Femur (tissue), 1 donor: ENCODE data around the gene FBXL4.
A peak's percentile ranks its signal among the peaks of the same experiment; 100 is the strongest.
"Not testable (repeated sequence)": the region's sequence is repeated elsewhere in the genome, so short reads cannot be mapped to it uniquely, and the experiment has no call there.

Experiments used
- DNase-seq: peaks from one replicate; pipeline ENCODE4 v3.0.0-alpha.2; 2017

The FBXL4 gene

DNA sequence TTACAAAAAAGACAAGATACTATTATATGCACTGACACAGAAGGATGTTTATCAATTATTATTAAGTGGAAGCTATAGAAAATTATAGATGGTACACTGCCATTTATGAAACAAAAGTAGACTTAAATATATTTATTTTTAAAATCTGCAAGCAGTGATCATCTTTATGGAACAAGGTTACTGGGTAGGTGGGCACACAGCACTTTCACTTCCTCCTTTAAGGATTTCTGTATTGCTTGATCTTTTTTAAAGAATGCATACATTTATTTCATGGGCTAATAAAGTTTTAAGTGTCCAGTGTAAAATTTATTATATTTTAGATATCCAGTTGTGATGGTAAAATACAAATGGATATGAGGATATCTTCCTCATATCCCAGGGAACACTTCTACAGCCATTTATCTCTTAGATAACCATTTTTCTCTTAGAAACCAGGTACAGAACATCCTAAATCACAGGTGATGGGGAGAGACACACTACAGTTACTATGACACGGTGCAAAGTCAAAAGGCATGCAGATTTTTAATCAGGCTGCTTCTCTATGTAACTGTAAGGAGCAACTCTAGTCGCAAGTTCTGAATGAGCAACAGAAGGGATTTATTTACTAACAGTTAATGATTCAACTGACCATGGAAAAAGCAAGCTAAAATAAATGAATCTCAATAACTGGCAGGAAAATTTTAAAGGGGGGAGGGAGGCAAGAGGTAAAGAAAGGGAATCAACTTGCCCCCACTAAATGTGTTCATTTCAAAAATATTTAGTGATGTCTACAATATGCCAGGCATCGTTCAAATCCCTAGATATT, 2.2 kb downstream of the FBXL4 start:
- no peak for DNase-seq

DNA sequence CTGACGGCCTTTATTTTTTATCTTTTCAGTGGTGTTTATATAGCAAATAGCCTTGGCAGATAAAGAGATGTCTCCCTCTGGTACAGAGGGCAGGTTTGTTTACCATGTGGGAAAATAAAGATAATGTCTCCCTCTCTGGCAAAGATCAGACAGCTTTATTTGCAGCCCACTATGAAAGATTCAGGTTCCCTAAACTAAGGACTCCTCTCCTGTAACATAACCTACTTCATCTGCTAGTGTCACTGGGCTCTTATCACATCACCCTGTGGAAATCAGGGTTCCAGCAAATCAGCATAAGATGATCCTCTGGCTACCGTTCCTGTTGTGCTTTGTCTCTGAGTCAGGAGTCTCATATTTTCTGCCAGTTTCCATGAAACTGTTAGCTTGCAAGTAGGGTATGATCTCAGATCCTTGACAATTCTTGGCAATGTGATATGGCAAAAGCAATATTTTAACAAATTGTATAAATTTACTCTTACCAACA, 3.1 kb downstream of the FBXL4 start:
- no peak for DNase-seq

DNA sequence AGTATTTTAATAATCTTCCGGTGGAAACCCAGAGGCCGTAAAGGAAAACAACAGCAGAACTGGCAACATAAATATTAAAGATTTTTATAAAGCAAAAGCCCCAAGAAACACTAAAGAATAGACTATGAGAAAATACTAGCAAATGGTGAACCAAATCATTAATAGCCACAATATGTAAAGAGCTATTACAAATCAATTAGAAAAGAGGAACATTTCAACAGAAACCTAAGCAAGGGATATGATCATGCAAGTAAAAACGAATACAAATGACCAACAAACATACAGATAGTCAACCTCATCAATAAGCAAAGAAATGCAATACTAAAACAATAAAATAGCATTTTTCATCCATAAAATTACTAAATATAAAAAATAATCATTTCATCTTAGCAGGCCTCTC, 3.6 kb downstream of the FBXL4 start:
- DNase-seq = no peak

DNA sequence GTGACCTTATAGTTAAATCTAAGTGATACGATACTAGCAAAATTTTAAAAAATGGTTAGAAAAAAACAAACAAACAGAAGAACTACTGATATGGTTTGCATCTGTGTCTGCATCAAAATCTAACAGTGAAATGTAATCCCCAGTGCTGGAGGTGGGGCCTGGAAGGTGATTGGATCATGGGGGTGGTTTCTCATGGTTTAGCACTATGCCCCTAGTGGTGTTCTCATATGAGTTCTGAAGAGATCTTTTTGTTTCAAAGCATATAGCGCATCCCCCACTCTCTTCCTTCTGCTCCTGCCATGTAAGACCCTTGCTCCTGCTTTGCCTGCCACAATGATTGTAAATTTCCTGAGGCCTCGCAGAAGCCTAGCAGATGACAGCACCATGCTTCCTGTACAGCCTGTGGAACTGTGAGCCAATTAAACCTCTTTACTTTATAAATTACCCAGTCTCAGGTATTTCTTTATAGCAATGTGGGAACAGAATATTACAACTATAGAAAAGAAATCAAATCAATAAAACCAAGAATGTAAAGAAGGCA, 5.4 kb downstream of the FBXL4 start:
- no peak for DNase-seq

DNA sequence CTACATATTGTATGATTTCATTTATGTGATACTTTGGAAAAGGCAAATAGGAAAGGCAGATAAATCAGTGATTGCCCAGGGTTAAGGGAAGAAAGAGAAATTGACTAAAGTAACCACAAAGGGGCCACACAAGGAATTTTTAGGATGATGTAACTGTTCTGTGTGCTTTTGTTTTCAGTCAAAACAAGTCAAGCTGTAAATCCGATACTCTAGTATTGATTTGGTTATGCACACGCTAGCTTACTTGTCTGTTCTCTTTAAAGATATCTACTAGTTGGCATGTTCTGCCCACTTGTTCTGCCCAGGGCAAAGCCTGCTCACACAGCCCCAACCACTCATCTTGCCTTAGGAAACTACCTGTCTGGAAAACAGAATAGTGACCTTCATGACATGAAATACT, 6.4 kb downstream of the FBXL4 start:
- no peak for DNase-seq

DNA sequence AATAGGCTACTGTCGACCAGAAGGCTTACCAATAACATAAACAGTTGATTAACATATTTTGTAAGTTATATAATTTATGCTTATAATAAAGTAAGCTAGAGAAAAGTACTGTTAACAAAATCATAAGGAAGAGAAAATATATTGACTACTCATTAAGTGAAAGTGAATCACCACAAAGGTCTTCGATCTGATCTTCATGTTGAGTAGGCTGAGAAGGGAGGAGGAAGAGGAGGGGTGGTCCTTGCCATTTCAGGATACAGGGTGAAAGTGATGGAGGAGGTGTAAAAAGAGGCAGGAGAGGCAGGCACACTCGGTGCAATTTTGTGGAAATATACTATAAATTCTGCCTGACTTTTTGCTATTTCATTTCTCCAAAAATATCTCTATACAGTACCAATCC, 10.4 kb downstream of the FBXL4 start:
- no peak for DNase-seq

DNA sequence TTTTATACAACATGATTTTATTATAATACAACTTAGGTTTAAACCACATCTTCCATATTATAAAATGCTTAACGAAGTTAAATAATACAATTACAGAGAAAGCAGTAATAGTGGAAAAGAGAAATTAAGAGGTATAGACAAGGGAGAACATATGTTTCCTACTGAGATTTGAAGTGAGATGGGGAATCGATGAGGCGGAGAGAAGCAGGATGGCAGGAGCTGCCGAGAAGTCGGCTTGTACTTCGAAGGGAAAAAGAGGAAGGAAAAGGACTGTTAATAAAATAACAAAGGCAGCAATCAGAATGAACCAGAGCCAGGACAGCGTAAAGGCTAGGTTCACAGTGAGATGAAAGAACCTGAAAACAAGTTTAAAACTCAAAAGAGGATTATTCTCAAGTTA, 15.4 kb downstream of the FBXL4 start:
- DNase-seq = no peak

DNA sequence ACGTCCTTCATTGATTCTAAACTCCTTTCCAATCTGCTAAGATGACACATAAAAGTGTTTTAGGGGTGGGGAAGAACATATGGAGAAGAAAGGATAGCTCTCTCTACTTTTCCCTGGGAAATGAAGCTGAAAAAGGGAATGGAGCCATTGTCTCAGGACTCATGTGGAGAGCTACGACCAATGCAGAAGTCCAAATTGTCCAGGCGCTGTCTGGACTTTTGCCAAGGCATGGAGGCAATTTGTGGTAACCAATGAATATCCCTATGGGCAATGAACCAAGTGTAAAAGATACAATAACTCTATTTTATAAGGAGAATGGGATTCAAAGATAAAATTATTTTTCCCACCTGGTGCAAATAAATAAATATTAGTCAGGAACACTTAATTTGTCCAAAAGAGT, 16.1 kb downstream of the FBXL4 start:
- no peak for DNase-seq

DNA sequence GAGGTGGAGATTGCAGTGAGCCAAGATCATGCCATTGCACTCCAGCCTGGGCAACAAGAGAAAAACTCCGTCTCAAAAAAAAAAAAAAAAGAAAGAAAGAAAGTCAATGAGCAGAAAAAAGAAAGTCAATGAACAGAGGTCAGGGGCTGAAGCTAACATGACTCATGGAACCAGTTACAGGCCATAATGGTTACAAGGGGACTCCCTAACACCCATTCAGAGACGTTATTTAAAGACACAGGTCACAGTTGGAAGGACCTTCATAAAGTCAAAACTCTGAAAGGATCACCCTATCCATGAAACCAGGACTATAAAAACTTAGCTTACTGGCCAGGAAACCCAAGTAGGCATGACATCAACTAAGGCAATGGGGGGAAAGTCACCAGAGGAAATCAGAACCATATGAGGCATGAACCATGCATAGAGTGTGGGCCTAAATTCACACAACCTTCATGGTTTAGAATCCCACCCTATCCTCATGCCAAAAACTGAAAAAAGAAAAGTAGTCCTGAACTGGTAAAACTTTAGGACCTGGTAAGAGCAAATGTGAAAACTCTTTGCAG, 18.2 kb downstream of the FBXL4 start:
- DNase-seq = no peak

DNA sequence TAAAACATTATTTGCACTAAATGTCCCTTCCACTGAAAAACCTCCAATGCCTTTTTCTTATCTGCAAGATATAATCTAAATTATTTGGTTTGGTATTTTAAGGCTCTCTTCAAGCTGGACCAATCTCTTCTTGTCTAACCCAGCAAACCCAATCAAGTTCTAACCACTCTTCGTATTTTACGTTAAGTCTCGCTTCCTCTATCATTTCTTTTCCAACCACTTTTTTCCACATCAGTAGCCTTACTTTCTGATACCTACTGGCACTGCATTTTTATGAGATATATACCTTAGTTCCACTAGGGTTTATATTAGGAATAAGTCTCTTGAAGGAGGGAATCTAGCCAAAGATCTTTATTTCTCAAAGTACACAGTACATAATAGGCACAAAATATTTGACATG, 19.1 kb downstream of the FBXL4 start:
- DNase-seq = no peak

DNA sequence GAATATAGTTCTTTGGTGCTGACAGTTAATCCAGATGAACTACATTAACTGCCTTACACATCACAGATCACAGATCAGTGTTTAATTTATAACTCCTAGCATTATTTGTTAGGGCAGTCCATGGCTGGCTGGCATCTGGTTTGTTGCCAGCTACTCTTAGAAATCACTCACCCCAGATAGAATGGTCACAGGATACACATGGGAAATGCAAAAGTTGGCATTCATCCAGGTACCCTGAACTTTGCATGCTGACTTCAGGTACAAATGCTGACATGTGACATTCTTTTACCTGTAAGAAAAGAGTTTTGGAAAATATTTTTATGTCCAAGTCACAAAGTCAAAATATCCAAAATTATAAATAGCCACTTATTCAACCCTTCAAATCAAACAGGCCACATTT, 20.2 kb downstream of the FBXL4 start:
- DNase-seq = no peak

DNA sequence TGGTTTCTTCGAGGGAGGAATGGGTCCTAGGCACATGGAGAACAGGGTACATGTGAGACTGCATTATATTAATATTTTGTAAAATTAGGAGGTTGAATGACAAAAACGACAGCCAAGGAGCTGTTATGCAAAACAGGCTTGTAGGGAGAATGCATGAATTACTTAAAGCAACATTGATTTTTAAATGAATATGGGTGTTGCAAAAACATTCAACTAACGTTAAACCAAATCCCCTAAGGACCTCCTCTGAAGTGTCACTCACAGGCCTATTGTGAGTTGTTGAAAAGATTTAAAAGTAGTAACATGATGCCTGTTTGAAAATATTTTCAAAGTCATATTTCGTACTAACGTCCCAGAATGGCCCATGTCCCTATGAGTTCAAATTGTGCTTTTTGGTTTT, 21.9 kb downstream of the FBXL4 start:
- DNase-seq = no peak

DNA sequence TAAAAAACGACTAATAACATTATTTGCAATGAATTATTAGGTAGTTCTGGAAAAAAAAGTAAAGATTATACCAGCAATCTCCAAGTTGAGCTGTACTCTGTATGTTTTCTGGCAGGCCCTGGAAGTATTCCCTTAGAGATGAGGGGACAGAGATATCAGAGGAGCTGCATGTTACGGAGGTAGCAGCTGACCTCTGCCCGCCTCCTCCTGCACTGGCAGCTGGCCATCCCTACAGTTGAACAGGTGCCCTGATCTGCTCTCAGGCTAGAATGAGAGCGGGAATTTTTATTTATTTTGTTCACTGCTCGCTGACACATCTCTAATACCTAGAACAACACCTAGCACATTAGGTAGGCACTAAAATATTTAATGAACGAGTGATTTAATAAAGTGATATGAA, 23.1 kb downstream of the FBXL4 start:
- peak; percentile 38 for DNase-seq

DNA sequence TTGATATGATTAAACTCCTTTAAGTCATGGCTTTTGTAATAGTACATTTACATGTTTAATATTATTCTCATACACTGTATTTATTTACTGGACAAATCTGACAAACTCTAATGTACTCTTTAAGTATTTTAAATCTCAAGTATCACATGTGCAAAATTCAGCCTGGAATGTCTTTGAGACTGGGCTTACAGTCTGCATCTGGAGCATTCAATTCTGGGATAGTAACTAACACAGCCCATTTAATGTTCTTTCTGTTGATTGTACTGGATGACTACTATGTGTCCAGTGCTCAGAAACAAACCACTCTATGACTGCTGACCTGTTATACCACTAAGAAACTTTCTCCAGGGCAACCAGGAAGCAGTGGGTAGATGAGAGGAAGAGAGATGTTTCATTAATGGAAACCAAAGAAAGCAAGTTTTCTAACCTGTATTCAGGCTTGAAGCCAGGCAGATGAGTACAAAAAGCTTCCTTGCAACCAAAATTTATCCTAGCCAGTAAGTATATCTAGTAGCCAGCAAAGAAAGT, 26.8 kb downstream of the FBXL4 start:
- no peak for DNase-seq

DNA sequence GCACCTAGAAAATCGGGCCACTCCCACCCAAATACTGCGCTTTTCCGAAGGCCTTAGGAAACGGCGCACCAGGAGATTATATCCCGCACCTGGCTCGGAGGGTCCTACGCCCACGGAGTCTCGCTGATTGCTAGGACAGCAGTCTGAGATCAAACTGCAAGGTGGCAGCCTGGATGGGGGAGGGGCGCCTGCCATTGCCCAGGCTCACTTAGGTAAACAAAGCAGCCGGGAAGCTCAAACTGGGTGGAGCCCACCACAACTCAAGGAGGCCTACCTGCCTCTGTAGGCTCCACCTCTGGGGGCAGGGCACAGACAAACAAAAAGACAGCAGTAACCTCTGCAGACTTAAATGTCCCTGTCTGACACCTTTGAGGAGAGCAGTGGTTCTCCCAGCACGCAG, 36.8 kb downstream of the FBXL4 start:
- not testable (repeated sequence) for DNase-seq

DNA sequence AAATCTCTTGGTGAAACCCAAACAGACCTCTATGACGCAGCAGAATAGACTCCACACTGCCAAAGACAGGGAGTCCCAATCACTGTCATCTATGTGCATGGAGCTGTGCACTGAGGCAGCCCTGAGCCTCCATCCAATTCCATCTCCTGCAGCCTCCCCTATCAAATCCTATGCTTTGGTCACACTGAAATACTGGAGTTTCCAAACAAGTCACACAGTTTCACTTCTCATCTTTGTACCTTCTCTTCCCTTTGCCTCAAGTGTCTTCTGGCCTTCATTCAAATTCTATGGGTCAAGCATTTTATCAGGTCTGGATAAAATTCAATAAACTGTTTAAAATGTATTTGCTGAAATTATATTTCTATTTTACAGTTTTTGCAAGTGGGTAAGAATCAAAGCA, 38.5 kb downstream of the FBXL4 start:
- no peak for DNase-seq

DNA sequence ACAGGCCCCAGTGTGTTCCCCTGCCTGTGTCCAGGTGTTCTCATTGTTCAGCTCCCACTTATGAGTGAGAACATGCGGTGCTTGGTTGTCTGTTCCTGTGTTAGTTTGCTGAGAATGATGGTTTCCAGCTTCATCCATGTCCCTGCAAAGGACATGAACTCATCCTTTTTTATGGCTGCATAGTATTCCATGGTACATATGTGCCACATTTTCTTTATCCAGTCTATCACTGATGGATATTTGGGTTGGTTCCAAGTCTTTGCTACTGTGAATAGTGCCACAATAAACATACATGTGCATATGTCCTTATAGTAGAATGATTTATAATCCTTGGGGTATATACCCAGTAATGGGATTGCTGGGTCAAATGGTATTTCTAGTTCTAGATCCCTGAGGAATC, 41.4 kb downstream of the FBXL4 start:
- not testable (repeated sequence) for DNase-seq

DNA sequence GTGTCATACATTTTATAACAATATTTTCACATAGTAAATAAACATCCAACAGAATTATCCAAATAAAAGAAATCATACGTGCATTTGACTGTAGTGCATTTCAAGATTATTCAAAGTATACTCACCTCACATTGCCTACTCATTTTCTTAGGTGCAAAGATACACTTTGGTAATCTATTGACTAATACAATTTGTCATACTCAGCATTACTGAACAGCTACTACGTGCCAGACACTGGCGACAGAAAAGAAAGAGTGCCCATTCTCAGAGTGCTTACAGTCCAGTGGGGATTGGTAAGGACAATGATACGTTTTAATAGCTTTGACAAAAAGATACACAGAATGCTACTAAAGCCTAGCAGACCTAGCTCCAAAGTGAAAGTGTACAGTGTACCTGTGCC, 42.0 kb downstream of the FBXL4 start:
- no peak for DNase-seq

DNA sequence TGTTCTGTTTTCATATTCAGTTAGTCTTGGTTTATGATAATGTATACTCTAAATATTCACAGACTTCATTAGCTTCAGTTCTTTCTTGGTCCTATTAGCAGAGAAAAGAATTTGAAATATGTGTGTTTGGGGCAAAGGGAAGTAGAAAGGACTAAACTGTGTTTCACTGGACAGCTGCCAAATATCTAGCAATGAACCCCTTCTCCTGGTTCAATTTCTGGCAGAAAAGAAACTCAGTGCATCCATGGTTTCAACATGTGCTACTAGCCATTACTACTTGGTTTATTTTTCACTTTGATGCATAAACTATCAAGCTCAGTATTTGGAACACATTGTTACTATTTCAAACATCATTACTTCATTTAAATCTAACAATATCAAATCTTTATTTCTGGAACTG, 43.6 kb downstream of the FBXL4 start:
- no peak for DNase-seq

DNA sequence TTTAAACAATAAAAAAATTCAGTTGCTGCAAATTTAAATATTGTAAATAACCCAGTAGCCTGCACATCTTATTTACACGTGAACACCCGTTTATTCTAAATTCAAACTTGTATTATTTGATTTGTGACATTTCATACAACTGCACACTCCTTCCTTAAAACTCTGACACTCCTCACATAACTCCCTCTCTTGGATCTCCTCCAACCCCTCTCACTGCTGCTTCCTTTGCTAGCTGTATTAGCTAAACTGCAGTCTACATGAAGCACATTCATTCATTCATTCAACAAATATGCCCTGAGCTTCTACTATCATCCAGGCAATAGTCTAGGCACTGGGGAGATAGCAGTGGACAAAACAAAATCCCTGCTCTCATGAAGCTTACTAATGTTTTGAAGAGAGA, 47.0 kb downstream of the FBXL4 start:
- no peak for DNase-seq

DNA sequence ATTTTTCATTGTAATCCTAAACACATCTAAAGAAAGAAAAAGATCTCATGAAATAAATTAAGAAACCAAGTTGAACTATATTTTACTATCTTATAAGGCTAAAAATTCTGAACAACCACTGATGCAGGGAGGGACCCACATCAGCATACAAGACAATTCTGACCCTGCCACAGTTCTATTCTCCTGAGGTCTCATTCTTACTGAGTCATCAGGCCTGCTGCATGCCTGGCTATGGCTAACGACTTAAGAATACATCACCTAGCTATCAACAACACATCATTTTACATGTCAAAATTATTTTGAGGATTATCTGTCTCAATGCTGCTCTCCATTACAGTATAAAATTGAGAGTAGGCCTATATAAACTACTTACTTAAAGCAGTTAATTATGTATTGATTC, 52.9 kb downstream of the FBXL4 start:
- no peak for DNase-seq

DNA sequence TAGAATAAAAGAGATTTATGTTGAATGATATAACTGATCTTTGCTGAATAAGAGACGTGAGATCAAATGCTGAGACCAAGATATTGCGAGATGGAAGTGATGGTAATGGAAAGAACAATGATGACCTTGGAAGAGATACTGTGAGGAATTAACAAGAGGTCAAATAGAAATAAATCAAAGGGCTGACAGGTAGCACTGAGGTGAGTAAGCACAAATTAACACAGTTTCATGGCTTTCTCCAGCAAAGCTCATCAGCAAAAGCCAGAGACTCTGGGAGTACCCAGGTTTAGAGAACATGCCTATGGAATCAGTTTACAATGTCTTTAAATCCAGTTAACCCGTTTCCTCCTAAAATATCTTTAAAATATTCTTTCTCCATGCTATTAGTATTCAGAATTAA, 60.1 kb downstream of the FBXL4 start:
- no peak for DNase-seq

DNA sequence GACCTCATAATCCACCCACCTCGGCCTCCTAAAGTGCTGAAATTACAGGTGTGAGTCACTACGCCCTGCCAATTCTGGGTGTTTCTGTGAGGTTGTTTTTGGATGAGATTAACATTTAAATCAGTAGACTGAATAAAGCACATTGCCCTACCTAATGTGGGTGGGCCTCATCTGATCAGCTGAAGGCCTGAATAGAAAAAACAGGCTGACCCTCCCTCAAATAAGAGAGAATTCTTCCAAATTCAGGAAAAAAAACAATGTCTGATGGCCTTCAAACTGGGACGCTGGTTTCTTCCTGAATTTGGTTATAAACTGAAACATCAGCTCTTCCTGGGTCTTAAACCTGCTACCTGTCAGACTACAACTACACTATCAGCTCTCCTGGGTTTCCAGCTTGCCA, 62.4 kb downstream of the FBXL4 start:
- no peak for DNase-seq

DNA sequence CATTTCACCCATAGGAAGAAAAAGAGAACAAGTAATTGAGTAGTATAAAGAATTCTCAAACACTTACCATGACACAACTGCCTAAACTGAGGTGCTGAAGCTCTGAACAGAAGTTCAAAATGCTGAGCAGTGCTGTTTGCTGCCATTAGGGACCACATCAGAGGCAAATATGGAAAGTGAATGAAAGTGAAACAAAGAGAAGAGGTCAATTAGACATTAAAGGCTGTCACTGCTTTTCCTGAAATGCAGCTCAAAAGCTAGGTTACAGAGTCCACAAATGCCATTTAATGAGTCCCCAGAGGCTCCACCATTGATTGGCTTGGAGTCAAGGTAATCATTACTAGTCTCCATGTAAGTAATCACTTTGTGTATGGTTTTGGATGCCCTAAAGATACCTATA, 67.3 kb downstream of the FBXL4 start:
- no peak for DNase-seq
